GM06990 (cell line): ENCODE measurements around the gene ERMP1.

ENCODE experiments used
- DNase-seq: peaks from one replicate; pipeline ENCODE4 v3.0.0-alpha.2; 2011; ENCODE audit not compliant: insufficient read length; ENCODE audit errors: extremely low read depth
- H3K27me3 ChIP-seq: replicated peaks from 2 replicates; pipeline ENCODE4 v1.6.0; 2011; ENCODE audit warnings: low read length; ENCODE audit not compliant: control insufficient read depth, insufficient read depth
- H3K36me3 ChIP-seq: 2 replicates; pipeline ENCODE4 v1.5.1; 2011; ENCODE audit warnings: low read length; ENCODE audit not compliant: control insufficient read depth, insufficient read depth
- H3K4me3 ChIP-seq: replicated peaks from 2 replicates; pipeline ENCODE4 v1.5.1; 2011; ENCODE audit warnings: low read depth, mild to moderate bottlenecking, control low read depth, low read length
- CTCF ChIP-seq: IDR thresholded peaks from 2 replicates; pipeline ENCODE4 v1.5.1; 2011; ENCODE audit warnings: low read length, control low read depth, mild to moderate bottlenecking, inconsistent platforms; ENCODE audit not compliant: insufficient read depth, poor library complexity, severe bottlenecking

The ERMP1 gene

GRCh38 chr9:5817862-5818261 is 15.1 kb downstream of the ERMP1 start:
- Histone ChIP-seq H3K4me3 (no peak overlapping the region), H3K27me3 (no peaks in the 10 kb centered on the region), H3K36me3 (no peaks in the 10 kb centered on the region; the same call in 1 of the 2 replicates)
- no peak for TF ChIP-seq CTCF
- DNase-seq, result no peak

GRCh38 chr9:5815461-5815860 is 17.5 kb downstream of the ERMP1 start:
- no peaks in the 10 kb centered on the region; the same call in none of the 2 replicates for H3K36me3 ChIP-seq
- no peak overlapping the region for H3K4me3 ChIP-seq
- TF ChIP-seq CTCF, result no peak
- DNase-seq, result no peak
- no peaks in the 10 kb centered on the region for H3K27me3 ChIP-seq

- H3K27me3 ChIP-seq, result no peaks in the 10 kb centered on the region
- no peak for TF ChIP-seq CTCF
- H3K4me3 ChIP-seq, result no peak overlapping the region
- H3K36me3 ChIP-seq, result no peaks in the 10 kb centered on the region; the same call in none of the 2 replicates
- DNase-seq, result no peak
These were observed 19.1 kb downstream of the ERMP1 start for GRCh38 chr9:5813824-5814223.

- Histone ChIP-seq H3K36me3 (no peaks in the 10 kb centered on the region; the same call in none of the 2 replicates), H3K27me3 (no peaks in the 10 kb centered on the region), H3K4me3 (no peak overlapping the region)
- no peak for TF ChIP-seq CTCF
- DNase-seq, result no peak
These were observed 21.2 kb downstream of the ERMP1 start for GRCh38 chr9:5811751-5812150.

- Histone ChIP-seq H3K4me3 (no peak overlapping the region), H3K27me3 (no peaks in the 10 kb centered on the region), H3K36me3 (no peaks in the 10 kb centered on the region; the same call in 1 of the 2 replicates)
- no peak for DNase-seq
- TF ChIP-seq CTCF, result no peak
These were observed 27.4 kb downstream of the ERMP1 start for GRCh38 chr9:5805478-5805877.

- TF ChIP-seq CTCF, result no peak
- no peak for DNase-seq
- Histone ChIP-seq H3K36me3 (no peaks in the 10 kb centered on the region; the same call in 1 of the 2 replicates), H3K4me3 (no peak overlapping the region), H3K27me3 (no peaks in the 10 kb centered on the region)
These were observed 31.2 kb downstream of the ERMP1 start for GRCh38 chr9:5801739-5802113.
